SKM-1 (cell line): ENCODE data around the gene DBNDD1.
"Not testable (repeated sequence)": the region's sequence is repeated elsewhere in the genome, so short reads cannot be mapped to it uniquely, and the experiment has no call there.

ENCODE experiments used
- DNase-seq: peaks from one replicate; lab custom pipeline; 2025; ENCODE audit not compliant: unreplicated experiment; lab: John Stamatoyannopoulos, UW

DBNDD1 gene

GRCh38 chr16:90012991-90013745, 6.1 kb downstream of the DBNDD1 start:
- no peak for DNase-seq

- DNase-seq, result no peak
These were observed 7.3 kb downstream of the DBNDD1 start for GRCh38 chr16:90011908-90012501.

DNA sequence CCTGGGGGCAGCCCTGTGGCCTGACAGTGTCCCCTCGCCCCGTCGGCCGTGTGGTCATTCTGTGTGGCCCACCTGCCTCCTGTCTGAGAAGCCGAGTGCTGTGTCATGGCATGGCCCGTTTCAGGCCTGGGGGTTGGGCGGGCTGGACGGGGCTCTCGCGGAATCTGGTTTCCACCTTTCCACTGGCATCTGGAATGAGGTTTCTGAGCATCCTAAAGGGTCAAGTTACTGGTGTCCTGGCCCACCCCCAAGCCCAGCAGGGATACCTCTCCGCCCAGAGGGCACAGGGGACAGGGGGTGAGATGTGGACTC, 7.8 kb downstream of the DBNDD1 start:
- no peak for DNase-seq

DNA sequence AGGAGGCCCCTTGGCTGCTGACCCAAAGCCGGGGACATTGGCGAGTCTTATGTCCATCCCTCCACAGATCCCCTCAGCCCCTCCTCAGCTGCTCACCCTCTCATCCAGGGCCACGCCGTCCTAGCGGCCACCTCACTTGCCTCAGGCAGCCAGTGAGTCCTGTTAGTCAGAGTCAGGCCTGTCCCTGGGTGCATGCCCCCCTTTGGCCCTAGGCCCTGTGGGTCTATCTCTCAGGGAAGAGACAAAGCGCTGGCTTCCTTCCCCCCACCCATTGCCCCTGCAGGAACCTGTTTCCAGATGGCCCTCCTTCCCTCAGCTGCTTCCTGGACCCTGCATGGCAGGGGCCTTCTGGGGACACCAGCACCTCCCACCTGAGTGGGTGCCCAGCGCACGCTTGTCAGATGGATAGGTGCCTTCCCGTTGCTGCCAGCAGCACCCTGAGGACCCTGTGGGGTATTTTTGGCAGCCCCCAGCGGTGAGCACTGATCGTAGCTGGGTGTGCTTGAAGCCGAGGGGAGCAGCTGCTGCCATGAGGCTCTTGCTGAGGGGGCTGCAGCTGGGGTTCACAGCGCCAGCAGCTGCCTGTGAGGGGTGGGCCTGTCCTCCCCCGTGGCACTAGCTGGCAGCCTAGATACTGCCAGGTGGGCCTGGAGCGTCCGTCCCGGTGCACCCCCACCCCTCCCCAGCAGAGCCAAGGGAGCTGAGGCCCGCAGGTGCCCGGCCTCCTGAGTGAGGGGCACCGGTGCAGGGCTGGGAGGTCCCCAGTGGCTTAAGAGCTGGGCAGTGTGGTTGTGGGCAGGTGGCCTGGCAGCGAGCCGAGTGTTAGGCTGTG, 8.4 kb downstream of the DBNDD1 start:
- no peak for DNase-seq

- DNase-seq, result no peak
These were observed 9.9 kb downstream of the DBNDD1 start for GRCh38 chr16:90009172-90009899.

GRCh38 chr16:90008708-90009145, 10.5 kb downstream of the DBNDD1 start:
- no peak for DNase-seq

DNA sequence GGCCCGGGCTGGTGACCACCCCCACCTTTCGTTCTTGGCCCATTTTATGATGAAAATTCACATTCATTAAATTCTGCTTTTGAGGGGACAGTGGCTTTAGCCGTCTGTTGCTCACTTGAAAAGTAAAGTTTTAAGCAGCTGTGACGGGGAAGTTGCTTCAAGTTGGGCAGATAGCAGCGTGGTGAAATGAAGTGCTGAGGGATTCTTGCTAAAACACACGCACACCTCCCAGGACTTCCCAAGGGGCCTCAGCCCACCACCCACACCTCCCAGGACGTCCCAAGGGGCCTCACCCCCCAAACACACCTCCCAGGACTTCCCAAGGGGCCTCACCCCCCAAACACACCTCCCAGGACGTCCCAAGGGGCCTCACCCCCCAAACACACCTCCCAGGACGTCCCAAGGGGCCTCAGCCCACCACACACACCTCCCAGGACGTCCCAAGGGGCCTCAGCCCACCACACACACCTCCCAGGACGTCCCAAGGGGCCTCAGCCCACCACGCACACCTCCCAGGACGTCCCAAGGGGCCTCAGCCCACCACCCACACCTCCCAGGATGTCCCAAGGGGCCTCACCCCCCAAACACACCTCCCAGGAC, 11.5 kb downstream of the DBNDD1 start:
- DNase-seq, result not testable (repeated sequence)

GRCh38 chr16:90007015-90007414, 12.2 kb downstream of the DBNDD1 start:
- no peak for DNase-seq

DNA sequence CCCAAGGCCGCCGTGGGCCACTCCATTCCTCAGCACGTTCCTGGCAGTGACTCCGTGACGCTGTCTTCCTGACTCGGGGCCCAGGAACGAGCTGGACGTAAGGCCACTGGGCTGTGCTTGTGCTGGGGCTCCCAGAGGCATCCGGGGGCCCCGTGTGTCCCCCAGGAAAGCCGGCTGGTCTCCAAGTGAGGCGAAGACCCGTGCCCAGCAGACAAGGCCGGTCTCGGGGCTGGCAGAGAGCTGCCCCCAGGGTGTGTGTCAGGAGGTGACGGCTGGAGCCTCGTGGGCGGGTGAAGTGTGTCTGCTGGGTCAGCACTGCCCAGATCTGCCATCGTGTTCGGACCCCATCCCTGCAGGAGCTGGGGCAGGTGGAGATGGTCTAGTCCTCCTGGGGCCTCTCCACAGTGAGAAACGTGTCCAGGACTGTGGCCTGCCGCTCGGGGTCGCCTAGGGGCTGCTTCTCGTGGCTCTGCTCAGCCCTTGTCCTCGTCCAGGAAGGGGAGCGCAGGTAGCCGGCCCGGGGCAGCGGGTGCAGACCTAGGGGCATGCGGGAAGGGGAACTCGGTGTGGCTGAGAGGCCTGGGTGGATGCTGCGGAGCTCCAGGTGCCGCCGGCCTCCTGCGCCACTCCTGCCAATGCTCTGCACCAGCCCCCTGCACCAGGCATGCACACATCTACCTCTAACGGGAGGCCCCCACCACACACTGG, 13.1 kb downstream of the DBNDD1 start:
- no peak for DNase-seq

DNA sequence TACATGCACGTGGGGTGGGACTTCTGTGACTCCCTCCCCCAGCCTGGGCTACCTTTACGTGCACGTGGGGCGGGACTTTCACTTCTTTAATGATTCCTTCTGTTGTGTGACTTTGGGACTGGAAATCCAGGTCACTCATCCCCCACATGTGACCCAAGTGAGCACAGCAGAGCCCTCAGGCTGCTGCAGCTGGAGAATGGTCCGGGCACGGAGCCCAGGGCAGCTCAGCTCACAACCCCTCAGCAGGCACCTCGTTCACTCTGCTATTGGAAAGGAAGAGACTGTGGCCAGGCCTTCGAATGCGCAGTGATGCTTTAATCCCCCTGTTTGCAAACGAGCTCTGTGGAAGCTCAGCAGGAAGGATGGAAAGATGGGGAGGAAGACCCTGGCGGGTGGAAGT, 14.7 kb downstream of the DBNDD1 start:
- no peak for DNase-seq

- no peak for DNase-seq
These were observed 16.5 kb downstream of the DBNDD1 start for GRCh38 chr16:90002759-90003158.

GRCh38 chr16:90001761-90002503, 17.3 kb downstream of the DBNDD1 start:
- DNase-seq, result no peak

DNA sequence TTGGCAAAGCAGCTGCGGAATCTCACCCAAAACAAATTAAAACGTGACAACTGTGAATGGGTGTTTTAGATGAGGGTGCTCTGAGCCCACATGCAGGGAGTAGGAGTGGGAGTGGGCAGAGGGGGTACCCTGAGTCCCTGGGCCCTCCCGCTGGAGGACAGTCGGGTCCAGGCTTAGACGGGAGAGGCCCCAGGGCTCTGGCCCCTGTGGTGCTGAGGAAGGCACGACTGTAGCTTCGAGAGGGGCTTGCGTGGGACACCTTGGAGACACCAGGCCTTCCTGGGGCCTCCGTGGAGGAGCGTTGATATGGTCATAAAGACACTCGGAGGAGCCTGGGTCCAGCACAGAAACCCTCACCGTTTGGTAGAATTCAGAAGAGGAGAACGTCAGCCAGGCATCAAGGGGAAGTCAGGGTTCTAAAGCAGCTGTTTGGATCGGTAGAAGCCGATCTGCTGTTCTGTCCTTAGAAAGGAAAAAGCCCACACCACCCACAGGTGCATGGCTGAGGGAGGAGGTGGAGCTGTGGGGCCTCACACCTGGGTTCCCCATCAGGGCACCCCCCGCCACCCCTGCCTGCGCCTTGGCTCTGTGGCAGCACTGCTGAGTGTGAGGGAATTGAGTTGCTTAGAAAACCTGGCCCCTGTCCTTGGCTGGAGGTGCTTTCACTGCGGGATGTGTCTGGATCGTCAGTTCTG, 18.4 kb downstream of the DBNDD1 start:
- no peak for DNase-seq

GRCh38 chr16:89999831-90000574, 19.3 kb downstream of the DBNDD1 start:
- no peak for DNase-seq

DNA sequence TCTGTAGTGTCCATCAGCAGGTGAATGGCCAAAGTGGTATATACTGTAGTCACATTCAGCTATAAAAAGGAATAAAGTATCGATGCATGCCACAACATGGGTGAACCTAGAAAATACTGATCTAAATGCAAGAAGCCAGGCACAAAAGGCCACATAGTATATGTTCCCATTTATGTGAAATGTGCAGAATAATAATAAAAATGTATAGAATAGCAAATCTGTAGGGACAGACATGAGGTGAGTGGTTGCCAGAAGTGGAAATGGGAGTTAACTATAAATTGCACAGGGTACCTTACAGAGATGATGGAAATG, 23.1 kb downstream of the DBNDD1 start:
- no peak for DNase-seq

DNA sequence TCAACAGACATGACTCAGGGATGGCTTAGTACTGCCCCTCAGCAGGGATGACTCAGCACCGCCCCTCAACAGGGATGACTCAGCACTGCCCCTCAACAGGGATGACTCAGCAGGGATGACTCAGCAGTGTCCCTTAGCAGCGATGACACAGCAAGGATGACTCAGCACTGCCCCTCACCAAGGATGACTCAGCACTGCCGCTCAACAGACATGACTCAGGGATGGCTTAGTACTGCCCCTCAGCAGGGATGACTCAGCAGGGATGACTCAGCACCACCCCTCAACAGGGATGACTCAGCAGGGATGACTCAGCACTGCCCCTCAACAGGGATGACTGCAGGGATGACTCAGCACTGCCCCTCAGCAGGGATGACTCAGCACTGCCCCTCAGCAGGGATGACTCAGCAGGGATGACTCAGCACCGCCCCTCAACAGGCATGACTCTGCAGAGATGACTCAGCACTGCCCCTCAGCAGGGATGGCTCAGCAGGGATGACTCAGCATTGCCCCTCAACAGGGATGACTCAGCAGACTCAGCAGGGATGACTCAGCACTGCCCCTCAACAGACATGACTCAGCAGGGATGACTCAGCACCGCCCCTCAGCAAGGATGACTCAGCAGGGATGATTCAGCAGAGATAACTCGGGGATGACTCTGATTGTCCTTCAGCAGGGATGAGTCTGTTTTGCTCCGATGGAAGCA, 23.6 kb downstream of the DBNDD1 start:
- not testable (repeated sequence) for DNase-seq

GRCh38 chr16:89994721-89995474, 24.4 kb downstream of the DBNDD1 start:
- DNase-seq, result not testable (repeated sequence)
